K562 (cell line): ENCODE results near the gene C2CD2L. TPM values are rescaled to one million over a fixed set of nuclear protein-coding genes. Genes with fewer than 3 reads are reported as not detected.

Experiments
- BRD4 ChIP-seq: fragments of 200-600 bp; sonication (generic); IDR thresholded peaks from 2 replicates; pipeline ENCODE4 v1.6.1; 2017; ENCODE audit warnings: inconsistent platforms
- C11orf30 ChIP-seq: fragments of 450-650 bp; IDR thresholded peaks from 2 replicates; pipeline ENCODE4 v1.6.1; 2016; ENCODE audit warnings: low read depth, mild to moderate bottlenecking
- CREB3 ChIP-seq: fragments of 450-650 bp; conservative IDR thresholded peaks from 2 replicates; pipeline ENCODE4 v1.6.1; 2016; ENCODE audit warnings: missing genetic modification characterization, low read depth, mild to moderate bottlenecking, missing compliant biosample characterization, moderate library complexity
- EHMT2 ChIP-seq: fragments of 450-650 bp; IDR thresholded peaks from 2 replicates; pipeline ENCODE4 v1.6.1; 2018; ENCODE audit warnings: antibody characterized with exemption
- FOSL1 ChIP-seq: fragments of 200-800 bp; sonication (Bioruptor generic); conservative IDR thresholded peaks from 2 replicates; pipeline ENCODE4 v1.6.1; 2016; ENCODE audit warnings: missing genetic modification characterization, missing compliant biosample characterization
- NBN ChIP-seq: fragments of 450-650 bp; IDR thresholded peaks from 2 replicates; pipeline ENCODE4 v1.6.1; 2016; ENCODE audit warnings: low read depth, mild to moderate bottlenecking
- NFXL1 ChIP-seq: fragments of 450-650 bp; formaldehyde crosslinking; IDR thresholded peaks from 2 replicates; pipeline ENCODE4 v1.4.0; 2021; ENCODE audit warnings: mild to moderate bottlenecking
- RB1 ChIP-seq: fragments of 450-650 bp; IDR thresholded peaks from 2 replicates; pipeline ENCODE4 v1.6.1; 2017; ENCODE audit warnings: low read depth, mild to moderate bottlenecking
- RBM34 ChIP-seq: fragments of 200-400 bp; formaldehyde crosslinking; IDR thresholded peaks from 2 replicates; pipeline ENCODE4 v1.6.1; 2018; ENCODE audit warnings: low read length, borderline replicate concordance; ENCODE audit not compliant: insufficient read depth
- SRF ChIP-seq, 2 experiments: fragments of 250-450, 450-650 bp in 1 of 2; sonication (Bioruptor Pico) in 1 of 2; sonication (generic) in 1 of 2; formaldehyde crosslinking; IDR thresholded peaks; 2 replicates each; pipeline versions ENCODE4 v1.5.0 to v1.5.1; 2020 to 2022; ENCODE audit warnings: mild to moderate bottlenecking in 1 of 2, missing genetic modification reagents in 1 of 2
- TBP ChIP-seq: optimal IDR thresholded peaks from 2 replicates; pipeline ENCODE3; 2011; ENCODE audit warnings: low read depth, low read length, improper control_type of control experiment
- ZNF133 ChIP-seq: fragments of 250-450 bp; sonication (Bioruptor Pico); IDR thresholded peaks from 2 replicates; pipeline ENCODE4 v1.4.0; 2020; ENCODE audit warnings: mild to moderate bottlenecking
- ZNF592 ChIP-seq: fragments of 450-650 bp; IDR thresholded peaks from 2 replicates; pipeline ENCODE4 v1.6.1; 2017; ENCODE audit warnings: antibody characterized with exemption, mild to moderate bottlenecking
- ZNF695 ChIP-seq: fragments of 450-650 bp; formaldehyde crosslinking; IDR thresholded peaks from 2 replicates; pipeline ENCODE4 v1.4.0; 2020; ENCODE audit warnings: mild to moderate bottlenecking, moderate library complexity
- polyA plus RNA-seq, 8 experiments: library from polyadenylated mRNA; depleted of rRNA in 4 of 8; stranded (reverse) in 5 of 8; unstranded in 3 of 8; fragments of >200 nt; fragmentation: Nextera tagmentation in 2 of 8; fragmentation: Illumina TruSeq in 1 of 8; extraction: Ambion mirVana in 2 of 8; extraction: Trizol in 1 of 8; gene quantifications; 2 replicates each; pipeline versions ENCODE4 v1.2.1 to v1.2.3, GENCODE V29; 2011 to 2014; ENCODE audit warnings: inconsistent platforms in 1 of 8, missing spikeins in 1 of 8
- total RNA-seq, 7 experiments: library from RNA; depleted of rRNA in 6 of 7; stranded (reverse); fragments of >200 nt in 6 of 7; fragmentation: Illumina TruSeq in 2 of 7; extraction: Trizol in 2 of 7; gene quantifications; 2 replicates each; pipeline versions ENCODE4 v1.2.1 to v1.2.3, GENCODE V29; 2011 to 2021; ENCODE audit warnings: low replicate concordance in 1 of 7

C2CD2L gene
- total and polyA plus RNA-seq, 9 of the 15 experiments (the other 6 are each of a cell fraction or from before 2014, with no cell fraction given): 0.66 to 41.2 (median 14.8) TPM

- TF ChIP-seq ZNF592 (peak; percentile 89), NBN (0 out of 2 replicates have a peak, but pooled peaks have one; percentile 23), TBP (no peak), C11orf30 (peak; percentile 64), SRF (CRISPR knock-in tag; IDR thresholded peaks at IDR 0.05) (peak in 1 of 2 experiments; percentile 39; a peak in 1 of 4 replicates), CREB3 (tag) (no peak; the same call in 1 of the 2 replicates), ZNF133 (CRISPR knock-in tag) (no peak), BRD4 (no peak), NFXL1 (CRISPR knock-in tag) (no peak), RB1 (peak; percentile 89), EHMT2 (no peak), FOSL1 (tag) (no peak; the same call in 1 of the 2 replicates), RBM34 (no peak), ZNF695 (CRISPR knock-in tag) (no peak)
These were observed 22.3 kb upstream of the C2CD2L start, which contains the start of gene HMBS (continued) for GRCh38 chr11:119084663-119085436.
